ENCODE measurements around the gene PIP4K2A. TPM values are rescaled to one million over a fixed set of nuclear protein-coding genes. Genes with fewer than 3 reads are reported as not detected.

PIP4K2A gene
- polyA plus RNA-seq, 4 donors, result 24.6 to 27.9 (median 25.9) TPM

- no peak for DNase-seq (ENCODE audit: low read depth in 4 of 4, low spot score in 2 of 4)
Observed at GRCh38 chr10:22495396-22495795, 219.0 kb downstream of the PIP4K2A start.

DNA sequence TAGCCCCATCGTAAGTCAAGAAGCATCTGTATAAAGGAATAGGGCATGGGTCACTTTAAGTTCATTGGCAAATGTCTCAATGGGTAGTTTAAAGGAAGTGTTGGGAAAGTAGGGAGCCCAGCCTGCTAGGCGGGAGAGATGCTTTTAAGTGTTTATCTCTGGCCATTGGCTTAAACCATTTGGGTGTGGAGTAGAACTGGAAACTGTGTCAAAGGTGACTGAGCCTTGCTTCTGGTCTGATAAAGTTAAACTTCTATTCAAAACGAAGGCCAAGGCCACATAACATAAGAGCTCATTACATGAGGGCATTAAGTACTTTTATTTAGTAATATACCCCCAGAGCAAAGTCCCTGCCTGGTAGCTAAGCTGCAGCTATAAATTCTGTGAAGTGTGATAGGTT, 220.4 kb downstream of the PIP4K2A start:
- no peak for DNase-seq (ENCODE audit: low read depth in 4 of 4, low spot score in 2 of 4)

DNA sequence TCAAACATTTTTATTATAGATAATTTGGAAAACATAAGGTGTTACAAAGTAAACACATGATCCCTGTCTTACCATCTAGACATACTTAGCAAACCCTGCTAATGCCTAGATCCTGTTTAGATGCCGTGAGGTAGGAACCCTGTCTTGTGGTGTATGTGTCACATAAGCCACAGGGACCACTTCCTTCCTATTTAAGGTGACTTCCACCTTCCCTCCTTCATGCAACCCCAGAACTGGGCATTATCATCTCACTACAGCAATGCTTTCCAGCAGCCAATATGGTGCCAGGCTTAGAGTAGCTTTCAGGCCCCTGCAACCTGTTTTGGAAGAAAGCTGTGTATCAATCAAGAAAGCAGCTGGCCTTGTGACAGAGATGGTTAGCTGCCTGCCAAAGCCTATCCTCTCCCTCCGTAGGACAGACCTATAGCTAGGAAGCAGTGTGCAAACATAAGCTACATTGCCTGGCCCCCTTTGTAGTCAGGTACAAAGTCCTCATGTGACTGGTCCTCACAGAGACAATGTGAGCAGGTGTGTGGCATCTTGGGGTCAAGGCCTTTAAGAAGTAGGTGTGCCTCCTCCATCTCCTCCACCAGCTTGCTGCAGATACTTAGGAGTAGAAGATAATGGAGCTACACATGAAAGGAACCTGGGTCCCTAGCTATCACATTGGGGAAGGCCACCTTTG, 222.3 kb downstream of the PIP4K2A start:
- no peak for DNase-seq (ENCODE audit: low read depth in 4 of 4, low spot score in 2 of 4)

DNA sequence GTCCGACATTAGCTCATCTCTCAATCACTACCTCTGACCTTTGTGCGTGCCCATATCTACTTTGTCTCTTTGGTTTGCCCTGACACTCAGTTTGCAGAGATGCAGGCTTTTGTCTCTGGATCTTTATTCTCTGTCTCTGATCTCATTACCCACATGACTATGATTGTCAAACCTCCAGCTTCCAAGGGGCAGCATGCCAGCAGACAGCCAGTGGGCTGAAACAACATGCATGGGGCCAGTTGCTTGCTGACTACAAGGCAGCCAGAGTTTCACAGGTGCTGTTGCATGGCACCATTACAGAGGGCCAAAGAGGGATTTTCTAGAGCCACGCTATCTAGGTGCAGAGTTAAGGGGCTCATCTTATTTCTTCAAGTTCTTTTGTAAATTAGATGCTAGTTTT, 222.9 kb downstream of the PIP4K2A start:
- no peak for DNase-seq (ENCODE audit: low read depth in 4 of 4, low spot score in 2 of 4)

DNA sequence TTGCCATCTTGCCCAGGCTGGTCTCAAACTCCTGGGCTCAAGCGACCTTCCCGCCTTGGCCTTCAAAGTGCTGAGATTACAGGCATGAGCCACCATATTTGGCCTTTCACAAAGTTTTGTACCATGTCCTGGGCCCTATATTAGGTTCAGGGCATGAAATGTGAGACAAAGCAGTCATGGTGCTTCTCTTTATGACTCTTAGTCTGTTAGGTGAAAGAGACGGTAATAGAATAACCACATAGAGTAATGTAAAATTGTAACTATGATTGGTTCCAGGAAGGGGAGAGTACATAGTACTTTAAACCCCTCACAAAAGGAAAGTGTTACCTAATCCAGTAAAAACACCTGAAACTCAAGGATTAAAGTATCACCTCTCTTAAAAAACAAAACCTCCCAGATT, 224.4 kb downstream of the PIP4K2A start:
- DNase-seq (ENCODE audit: low read depth in 4 of 4, low spot score in 2 of 4), result no peak

DNA sequence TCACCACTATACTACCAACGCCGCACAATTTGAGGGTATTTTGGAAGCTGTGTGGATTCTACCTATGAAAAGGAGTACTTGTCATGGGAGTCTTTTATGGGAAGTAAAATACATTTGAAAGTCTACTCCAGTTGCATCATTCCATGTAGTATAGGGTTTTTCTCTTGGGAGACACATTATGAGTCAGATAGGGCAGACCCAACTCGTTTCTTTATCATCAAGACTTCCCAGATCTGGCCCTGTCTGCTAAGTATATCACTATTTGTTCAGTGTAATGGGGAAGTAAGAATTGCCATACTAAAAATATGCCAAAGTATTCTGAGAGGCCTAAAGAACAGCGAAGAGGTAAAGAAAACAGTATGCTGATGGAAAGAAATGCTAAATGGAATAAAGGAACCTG, 224.9 kb downstream of the PIP4K2A start:
- no peak for DNase-seq (ENCODE audit: low read depth in 4 of 4, low spot score in 2 of 4)

DNA sequence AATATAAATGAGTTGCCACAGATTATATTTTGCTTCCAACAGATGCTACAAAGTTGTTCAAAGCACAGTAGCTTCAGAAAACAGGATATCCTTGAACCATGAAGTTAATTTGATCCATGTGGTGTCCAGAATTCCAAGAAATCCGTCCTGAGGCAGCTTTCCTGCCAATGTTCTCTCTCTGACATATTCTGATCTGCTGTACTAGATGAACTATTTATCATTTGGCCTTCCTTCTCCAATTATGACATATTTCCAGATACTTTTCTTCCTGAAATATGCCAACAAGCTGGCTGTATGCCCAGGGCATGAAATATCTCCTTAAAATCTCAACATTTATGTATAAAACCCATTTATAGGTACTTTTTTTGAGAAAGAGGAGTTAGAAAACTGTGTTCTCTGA, 227.9 kb downstream of the PIP4K2A start:
- DNase-seq (ENCODE audit: low read depth in 4 of 4, low spot score in 2 of 4), result no peak

Other genes starting within 250 kb of the PIP4K2A start
- gene ARMC3, start 213.5 kb upstream of the PIP4K2A start, polyA plus RNA-seq (ENCODE audit: insufficient read length in 4 of 4), result 10 to 100 TPM in 3 of 4 donors, 1 to 10 TPM in 1; 9.5 to 17.9 (median 12.9) TPM

Measured in left renal cortex interstitium (tissue), 4 donors.